ENCODE measurements around the gene C1QTNF9. TPM values are rescaled to one million over a fixed set of nuclear protein-coding genes. Genes with fewer than 3 reads are reported as not detected.

C1QTNF9 gene
- polyA plus RNA-seq, 1 experiment: not detected

- no peak for DNase-seq (ENCODE audit: low read depth)
- Histone ChIP-seq H3K4me3 (ENCODE audit: low read depth, low read length) (no peak overlapping the region), H3K36me3 (ENCODE audit: control insufficient read depth, insufficient read depth, low read length) (no peaks in the 10 kb centered on the region), H3K27me3 (ENCODE audit: control insufficient read depth, insufficient read depth, low read length) (no peaks in the 10 kb centered on the region)
- ChIA-PET CTCF (no interaction called here), POLR2A (no interaction called here)
- no peak for TF ChIP-seq CTCF (IDR thresholded peaks at IDR 0.05; ENCODE audit: insufficient read depth, low read depth, low read length)
Measured at GRCh38 chr13:24267801-24268200, 41.6 kb upstream of the C1QTNF9 start.

- H3K4me3 ChIP-seq (ENCODE audit: low read depth, low read length): no peak overlapping the region
- ChIA-PET POLR2A (no interaction called here), CTCF (interaction anchor here (0.8 to 1.9 kb wide), 2 partner anchors 11 to 346 kb away, joined by 6 read pairs; no protein-coding TSS in a partner anchor)
- no peaks in the 10 kb centered on the region for H3K36me3 ChIP-seq (ENCODE audit: control insufficient read depth, insufficient read depth, low read length)
- no peak for DNase-seq (ENCODE audit: low read depth)
- no peaks in the 10 kb centered on the region for H3K27me3 ChIP-seq (ENCODE audit: control insufficient read depth, insufficient read depth, low read length)
- no peak for TF ChIP-seq CTCF (IDR thresholded peaks at IDR 0.05; ENCODE audit: insufficient read depth, low read depth, low read length)
Measured at GRCh38 chr13:24269821-24270220, 39.6 kb upstream of the C1QTNF9 start.

GRCh38 chr13:24270639-24271141 is 38.7 kb upstream of the C1QTNF9 start:
- TF ChIP-seq CTCF (IDR thresholded peaks at IDR 0.05; ENCODE audit: insufficient read depth, low read depth, low read length): no peak
- ChIA-PET CTCF (interaction anchor here (1.9 to 2.5 kb wide), 2 partner anchors 12 to 14 kb away, joined by 5 to 6 read pairs; no protein-coding TSS in a partner anchor), POLR2A (interaction anchor here (0.6 kb wide), 1 partner anchor 38 kb away, joined by 4 read pairs; no protein-coding TSS in a partner anchor)
- Histone ChIP-seq H3K27me3 (ENCODE audit: control insufficient read depth, insufficient read depth, low read length) (no peaks in the 10 kb centered on the region), H3K36me3 (ENCODE audit: control insufficient read depth, insufficient read depth, low read length) (no peaks in the 10 kb centered on the region), H3K4me3 (ENCODE audit: low read depth, low read length) (no peak overlapping the region)
- no peak for DNase-seq (ENCODE audit: low read depth)

GRCh38 chr13:24271231-24271600 is 38.2 kb upstream of the C1QTNF9 start:
- no peak for DNase-seq (ENCODE audit: low read depth)
- CTCF ChIA-PET: interaction anchor here (1.9 to 2.5 kb wide), 2 partner anchors 12 to 13 kb away, joined by 5 to 6 read pairs; no protein-coding TSS in a partner anchor
- TF ChIP-seq CTCF (IDR thresholded peaks at IDR 0.05; ENCODE audit: insufficient read depth, low read depth, low read length): no peak
- H3K4me3 ChIP-seq (ENCODE audit: low read depth, low read length): no peak overlapping the region
- no peaks in the 10 kb centered on the region for H3K36me3 ChIP-seq (ENCODE audit: control insufficient read depth, insufficient read depth, low read length)
- H3K27me3 ChIP-seq (ENCODE audit: control insufficient read depth, insufficient read depth, low read length): no peaks in the 10 kb centered on the region
- POLR2A ChIA-PET: interaction anchor here (0.5 kb wide), 1 partner anchor 88 kb away, joined by 3 read pairs; no protein-coding TSS in a partner anchor

GRCh38 chr13:24271601-24272451 is 37.6 kb upstream of the C1QTNF9 start:
- Histone ChIP-seq H3K27me3 (ENCODE audit: control insufficient read depth, insufficient read depth, low read length) (no peaks in the 10 kb centered on the region), H3K36me3 (ENCODE audit: control insufficient read depth, insufficient read depth, low read length) (no peaks in the 10 kb centered on the region), H3K4me3 (ENCODE audit: low read depth, low read length) (peak overlapping the region; percentile 10)
- POLR2A ChIA-PET: interaction anchor here (0.5 kb wide), 1 partner anchor 87 kb away, joined by 3 read pairs; no protein-coding TSS in a partner anchor
- CTCF ChIA-PET: interaction anchor here (2.5 kb wide), 1 partner anchor 13 kb away, joined by 5 read pairs; no protein-coding TSS in a partner anchor
- no peak for TF ChIP-seq CTCF (IDR thresholded peaks at IDR 0.05; ENCODE audit: insufficient read depth, low read depth, low read length)
- DNase-seq (ENCODE audit: low read depth): peak; percentile 45
